ENCODE data around the gene SFXN3. TPM values are rescaled to one million over a fixed set of nuclear protein-coding genes. Genes with fewer than 3 reads are reported as not detected.

SFXN3 gene
- total RNA-seq, 1 experiment from 2014 or later = 16.9 TPM

GRCh38 chr10:101018600-101019439, 12.2 kb upstream of the SFXN3 start:
- intact Hi-C loops (cut with micrococcal nuclease; ENCODE audit: unreplicated experiment) = no loop called here
- POLR2A ChIA-PET (ENCODE audit: low non-redundant PET) = no interaction called here
- H3K27ac ChIP-seq (ENCODE audit: low read depth, low read length, poor library complexity, severe bottlenecking) = no peak overlapping the region
- H3K36me3 ChIP-seq (ENCODE audit: insufficient read depth, low read length, poor library complexity, severe bottlenecking) = no peaks in the 10 kb centered on the region
- H3K4me3 ChIP-seq (ENCODE audit: low read depth, low read length, poor library complexity, severe bottlenecking) = no peak overlapping the region
- H3K9me3 ChIP-seq (ENCODE audit: low read depth, low read length, poor library complexity, severe bottlenecking) = no peaks in the 10 kb centered on the region
- peak; percentile 88 for DNase-seq (ENCODE audit: low spot score)
- TF ChIP-seq EZH2 (IDR thresholded peaks at IDR 0.05; ENCODE audit: borderline replicate concordance, low read depth, low read length, poor library complexity, severe bottlenecking) (no peak), CTCF (conservative IDR thresholded peaks at IDR 0.05; ENCODE audit: low read depth, low read length) (peak; percentile 92)
- no peaks in the 10 kb centered on the region for H3K4me1 ChIP-seq (ENCODE audit: insufficient read depth, low read length, poor library complexity, severe bottlenecking)
- CTCF ChIA-PET = interaction anchor here (0.8 to 1.0 kb wide), 4 partner anchors 10 to 123 kb away, joined by 3 to 11 read pairs (median 6); partner anchors contain the start of genes PDZD7 and SFXN3
- no TSS peak for BruUV-seq (replicated peaks)
- H3K27me3 ChIP-seq (replicated peaks; ENCODE audit: insufficient read depth, low read depth, low read length, poor library complexity) = no peaks in the 10 kb centered on the region

- no peak for DNase-seq (ENCODE audit: low spot score)
- POLR2A ChIA-PET (ENCODE audit: low non-redundant PET) = no interaction called here
- no peak for TF ChIP-seq CTCF (conservative IDR thresholded peaks at IDR 0.05; ENCODE audit: low read depth, low read length)
- no peak for TF ChIP-seq EZH2 (IDR thresholded peaks at IDR 0.05; ENCODE audit: borderline replicate concordance, low read depth, low read length, poor library complexity, severe bottlenecking)
- Histone ChIP-seq H3K9me3 (ENCODE audit: low read depth, low read length, poor library complexity, severe bottlenecking) (no peaks in the 10 kb centered on the region), H3K27ac (ENCODE audit: low read depth, low read length, poor library complexity, severe bottlenecking) (no peak overlapping the region), H3K27me3 (replicated peaks; ENCODE audit: insufficient read depth, low read depth, low read length, poor library complexity) (no peaks in the 10 kb centered on the region), H3K36me3 (ENCODE audit: insufficient read depth, low read length, poor library complexity, severe bottlenecking) (no peaks in the 10 kb centered on the region), H3K4me1 (ENCODE audit: insufficient read depth, low read length, poor library complexity, severe bottlenecking) (no peaks in the 10 kb centered on the region), H3K4me3 (ENCODE audit: low read depth, low read length, poor library complexity, severe bottlenecking) (no peak overlapping the region)
- intact Hi-C loops (cut with micrococcal nuclease; ENCODE audit: unreplicated experiment) = no loop called here
- no TSS peak for BruUV-seq (replicated peaks)
- CTCF ChIA-PET = interaction anchor here (0.8 to 1.0 kb wide), 4 partner anchors 10 to 123 kb away, joined by 3 to 11 read pairs (median 6); partner anchors contain the start of genes PDZD7 and SFXN3
Measured at GRCh38 chr10:101019440-101019703, 11.7 kb upstream of the SFXN3 start.

GRCh38 chr10:101020427-101021075, 10.5 kb upstream of the SFXN3 start:
- no peak overlapping the region for H3K4me3 ChIP-seq (ENCODE audit: low read depth, low read length, poor library complexity, severe bottlenecking)
- no TSS peak for BruUV-seq (replicated peaks)
- H3K36me3 ChIP-seq (ENCODE audit: insufficient read depth, low read length, poor library complexity, severe bottlenecking) = no peaks in the 10 kb centered on the region
- H3K27me3 ChIP-seq (replicated peaks; ENCODE audit: insufficient read depth, low read depth, low read length, poor library complexity) = no peaks in the 10 kb centered on the region
- intact Hi-C loops (cut with micrococcal nuclease; ENCODE audit: unreplicated experiment) = no loop called here
- no peaks in the 10 kb centered on the region for H3K9me3 ChIP-seq (ENCODE audit: low read depth, low read length, poor library complexity, severe bottlenecking)
- H3K4me1 ChIP-seq (ENCODE audit: insufficient read depth, low read length, poor library complexity, severe bottlenecking) = no peaks in the 10 kb centered on the region
- H3K27ac ChIP-seq (ENCODE audit: low read depth, low read length, poor library complexity, severe bottlenecking) = no peak overlapping the region
- no peak for DNase-seq (ENCODE audit: low spot score)
- TF ChIP-seq CTCF (conservative IDR thresholded peaks at IDR 0.05; ENCODE audit: low read depth, low read length) (no peak), EZH2 (IDR thresholded peaks at IDR 0.05; ENCODE audit: borderline replicate concordance, low read depth, low read length, poor library complexity, severe bottlenecking) (no peak)
- CTCF ChIA-PET = interaction anchor here (0.6 kb wide), 1 partner anchor 21 kb away, joined by 4 read pairs; no protein-coding TSS in a partner anchor
- POLR2A ChIA-PET (ENCODE audit: low non-redundant PET) = no interaction called here

Measured in A673 (cell line).